Activated CD4-positive, alpha-beta memory T cell treated with anti-CD3 and anti-CD28 coated beads, Interleukin-2, amount 10 ng/mL, durations not matched to agents 7 days and 5 days (primary cell): Measurements from ENCODE around the gene KAT8. TPM values are rescaled to one million over a fixed set of nuclear protein-coding genes. Genes with fewer than 3 reads are reported as not detected.

Source experiments
- CTCF ChIA-PET: fragments of 350-600 bp; sonication (Branson Sonifier 250); formaldehyde crosslinking; loops from one replicate; lab custom pipeline; 2021; ENCODE audit warnings: antibody characterized with exemption, inconsistent platforms; lab: Charles Lee
- POLR2A ChIA-PET: fragments of 350-600 bp; sonication (Branson Sonifier 250); formaldehyde crosslinking; loops from one replicate; lab custom pipeline; 2021; ENCODE audit warnings: antibody characterized with exemption; lab: Charles Lee
- DNase-seq: peaks from one replicate; pipeline ENCODE4 v3.0.0-alpha.2; 2020
- H3K27ac Mint-ChIP-seq: one replicate; pipeline ENCODE4 v1.8.0; 2021; ENCODE audit warnings: mild to moderate bottlenecking, mixed read lengths
- H3K27me3 Mint-ChIP-seq: one replicate; pipeline ENCODE4 v1.8.0; 2021; ENCODE audit warnings: mixed read lengths
- H3K36me3 Mint-ChIP-seq: one replicate; pipeline ENCODE4 v1.8.0; 2021; ENCODE audit warnings: low read depth, mixed read lengths
- H3K4me1 Mint-ChIP-seq: one replicate; pipeline ENCODE4 v1.8.0; 2021; ENCODE audit warnings: mixed read lengths
- H3K4me3 Mint-ChIP-seq: one replicate; pipeline ENCODE4 v1.8.0; 2021; ENCODE audit warnings: mild to moderate bottlenecking, mixed read lengths
- H3K9me3 Mint-ChIP-seq: one replicate; pipeline ENCODE4 v1.8.0; 2021; ENCODE audit warnings: mixed read lengths
- total RNA-seq, 2 experiments: library from RNA; stranded (reverse); gene quantifications; one replicate each; pipeline ENCODE4 v1.2.3, GENCODE V29; 2021

Gene KAT8
- total RNA-seq, 2 experiments from 2014 or later = 43.7 to 44.3 TPM

- Mint-ChIP-seq H3K4me3 (no peak overlapping the region), H3K27me3 (no peaks in the 10 kb centered on the region), H3K36me3 (peaks cover 20% of the 10 kb centered on the region), H3K9me3 (no peaks in the 10 kb centered on the region), H3K4me1 (peaks cover 2% of the 10 kb centered on the region), H3K27ac (no peak overlapping the region)
- CTCF ChIA-PET = no interaction called here
- POLR2A ChIA-PET = interaction anchor here (1.0 kb wide), 1 partner anchor 9 kb away, joined by 3 read pairs; no protein-coding TSS in a partner anchor
- DNase-seq = no peak
Measured at GRCh38 chr16:31085873-31086628, 31.4 kb upstream of the KAT8 start.

DNA sequence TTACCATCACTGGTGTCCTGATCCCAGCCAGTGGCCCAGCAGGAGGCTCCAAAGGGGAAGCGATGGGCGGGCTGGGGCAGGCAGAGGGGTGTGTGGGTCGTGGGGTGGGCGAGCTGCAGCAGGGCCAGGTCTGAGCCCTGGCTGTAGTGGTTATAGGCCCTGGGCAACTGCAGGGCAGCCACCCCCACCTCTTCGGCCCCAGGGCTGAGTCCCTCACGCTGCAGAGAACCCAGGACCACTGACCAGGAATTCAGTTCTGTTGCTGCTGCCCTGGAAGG, 30.9 kb upstream of the KAT8 start:
- Mint-ChIP-seq H3K36me3 (peaks cover 20% of the 10 kb centered on the region), H3K27me3 (no peaks in the 10 kb centered on the region), H3K27ac (no peak overlapping the region), H3K4me1 (peaks cover 2% of the 10 kb centered on the region), H3K9me3 (no peaks in the 10 kb centered on the region), H3K4me3 (no peak overlapping the region)
- CTCF ChIA-PET = no interaction called here
- no peak for DNase-seq
- POLR2A ChIA-PET = interaction anchor here (1.0 kb wide), 1 partner anchor 10 kb away, joined by 3 read pairs; no protein-coding TSS in a partner anchor

DNA sequence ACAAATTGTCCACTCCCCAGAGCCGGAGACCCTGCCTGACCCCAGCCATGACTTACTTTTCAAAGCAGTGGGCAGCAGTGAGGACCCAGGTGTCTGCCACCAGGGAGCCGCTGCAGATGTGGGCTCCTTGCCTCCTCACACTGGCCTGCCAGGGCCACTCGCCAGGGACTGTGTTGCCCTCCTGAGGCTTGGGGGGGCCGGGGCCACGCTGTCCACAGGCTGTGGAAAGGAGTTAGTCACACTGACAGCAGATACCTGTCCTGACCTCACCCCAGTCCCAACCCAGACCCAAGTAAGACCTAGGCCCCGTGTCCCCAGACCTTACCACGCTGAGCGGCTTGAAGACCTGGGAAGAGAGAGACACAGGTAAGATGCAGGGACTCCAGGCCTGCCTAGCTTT, 30.0 kb upstream of the KAT8 start:
- ChIA-PET CTCF (interaction anchor here (0.6 kb wide), 1 partner anchor 14 kb away, joined by 9 read pairs; no protein-coding TSS in a partner anchor), POLR2A (interaction anchor here (3.5 kb wide), 1 partner anchor 14 kb away, joined by 10 read pairs; the partner anchor contains the start of genes ZNF646 and ZNF668)
- Mint-ChIP-seq H3K4me3 (no peak overlapping the region), H3K27ac (no peak overlapping the region), H3K9me3 (no peaks in the 10 kb centered on the region), H3K36me3 (peaks cover 16% of the 10 kb centered on the region), H3K27me3 (no peaks in the 10 kb centered on the region), H3K4me1 (peaks cover 2% of the 10 kb centered on the region)
- DNase-seq = no peak

DNA sequence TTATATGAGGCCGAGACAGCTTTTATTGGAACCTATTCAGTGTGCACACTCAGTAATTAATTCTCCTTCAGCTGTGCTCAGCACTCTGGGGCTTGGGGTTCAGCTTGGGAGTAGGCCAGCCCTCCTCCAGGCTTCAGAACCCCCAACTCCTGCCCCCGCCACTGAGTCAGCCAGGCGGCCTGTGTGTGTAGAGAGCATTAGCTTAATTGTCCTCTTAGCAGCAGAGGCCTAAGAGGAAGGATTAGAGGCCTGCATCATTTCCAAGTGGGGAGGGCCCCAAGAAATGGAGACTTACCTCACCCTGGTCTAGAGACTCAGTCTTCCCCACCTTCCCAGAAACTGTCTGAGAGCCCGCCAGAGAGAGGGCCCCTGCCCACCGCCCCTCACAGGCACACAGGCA, 29.5 kb upstream of the KAT8 start:
- CTCF ChIA-PET = no interaction called here
- peaks cover 7% of the 10 kb centered on the region for H3K4me1 Mint-ChIP-seq
- no peak overlapping the region for H3K4me3 Mint-ChIP-seq

GRCh38 chr16:31088459-31089183, 28.8 kb upstream of the KAT8 start, which contains the start of gene PRSS53:
PRSS53 (minus strand) TSS chr16:31088943; CDS start chr16:31088809, 134 bp downstream.
- ChIA-PET POLR2A (interaction anchor here (3.5 kb wide), 1 partner anchor 15 kb away, joined by 10 read pairs; the partner anchor contains the start of genes ZNF646 and ZNF668), CTCF (no interaction called here)
- DNase-seq = no peak
- no peaks in the 10 kb centered on the region for H3K9me3 Mint-ChIP-seq
- H3K27me3 Mint-ChIP-seq = no peaks in the 10 kb centered on the region
- H3K36me3 Mint-ChIP-seq = peaks cover 14% of the 10 kb centered on the region
- H3K27ac Mint-ChIP-seq = no peak within 1 kb of the TSS
- no peak within 1 kb of the TSS for H3K4me3 Mint-ChIP-seq
- peaks cover 11% of the 10 kb centered on the region for H3K4me1 Mint-ChIP-seq

More for the DNA sequence above, 29.5 kb upstream of the KAT8 start:
- Mint-ChIP-seq H3K27ac (no peak overlapping the region), H3K27me3 (no peaks in the 10 kb centered on the region), H3K36me3 (peaks cover 14% of the 10 kb centered on the region), H3K9me3 (no peaks in the 10 kb centered on the region)
- no peak for DNase-seq
- POLR2A ChIA-PET = interaction anchor here (3.5 kb wide), 1 partner anchor 14 kb away, joined by 10 read pairs; the partner anchor contains the start of genes ZNF646 and ZNF668

DNA sequence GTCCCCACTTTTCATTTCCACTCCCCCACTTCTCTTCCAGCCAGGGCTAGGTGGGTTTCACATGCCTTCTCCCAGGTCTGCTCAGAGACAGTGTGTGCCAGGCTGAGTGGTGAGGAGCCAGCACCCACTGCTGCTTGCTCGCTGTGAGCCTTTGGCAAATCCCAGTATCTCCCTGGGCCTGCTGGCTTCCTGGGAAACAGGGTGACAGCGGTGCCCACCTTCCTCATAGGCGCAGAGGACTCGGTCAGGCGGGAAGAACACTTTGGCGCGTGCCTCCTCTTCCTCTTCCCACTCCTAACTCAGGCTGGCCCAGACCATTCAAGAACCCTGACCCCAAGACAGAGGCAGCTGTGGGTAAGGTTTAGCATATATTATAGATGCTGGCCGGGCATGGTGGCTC, 28.3 kb upstream of the KAT8 start:
- H3K27me3 Mint-ChIP-seq = no peaks in the 10 kb centered on the region
- no peak overlapping the region for H3K4me3 Mint-ChIP-seq
- H3K27ac Mint-ChIP-seq = no peak overlapping the region
- no peaks in the 10 kb centered on the region for H3K9me3 Mint-ChIP-seq
- H3K36me3 Mint-ChIP-seq = peaks cover 15% of the 10 kb centered on the region
- DNase-seq = no peak
- ChIA-PET CTCF (no interaction called here), POLR2A (interaction anchor here (3.5 kb wide), 1 partner anchor 16 kb away, joined by 10 read pairs; the partner anchor contains the start of genes ZNF646 and ZNF668)
- peaks cover 17% of the 10 kb centered on the region for H3K4me1 Mint-ChIP-seq

- no peak for DNase-seq
- Mint-ChIP-seq H3K4me1 (peaks cover 27% of the 10 kb centered on the region), H3K36me3 (peaks cover 15% of the 10 kb centered on the region), H3K27me3 (no peaks in the 10 kb centered on the region), H3K9me3 (no peaks in the 10 kb centered on the region), H3K4me3 (no peak overlapping the region), H3K27ac (no peak overlapping the region)
- ChIA-PET POLR2A (interaction anchor here (3.5 to 4.1 kb wide), 2 partner anchors 17 kb away, joined by 10 to 26 read pairs; partner anchors contain the start of genes ZNF646 and ZNF668), CTCF (no interaction called here)
Measured at GRCh38 chr16:31090540-31090939, 26.9 kb upstream of the KAT8 start.

DNA sequence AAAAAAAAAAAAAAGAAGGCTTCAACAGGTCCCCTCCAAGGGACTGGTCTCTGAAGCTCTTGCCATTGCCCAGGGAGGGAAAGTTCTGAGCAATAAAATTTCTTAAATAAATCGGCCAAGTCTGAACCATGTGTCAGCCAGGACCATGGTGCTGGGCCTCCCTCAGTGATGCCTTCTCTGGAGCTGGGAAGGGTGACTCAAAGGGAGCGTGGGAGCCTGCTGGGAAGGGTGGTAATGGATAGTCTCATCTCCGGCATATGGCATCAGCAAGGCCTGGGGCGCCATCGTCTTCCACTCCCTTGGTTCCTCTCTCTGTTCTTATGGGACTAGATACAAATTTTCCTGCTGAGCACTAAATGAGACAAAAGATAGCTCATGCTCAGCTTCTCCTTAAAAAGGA, 25.1 kb upstream of the KAT8 start:
- Mint-ChIP-seq H3K9me3 (no peaks in the 10 kb centered on the region), H3K27me3 (no peaks in the 10 kb centered on the region), H3K4me1 (peaks cover 33% of the 10 kb centered on the region), H3K4me3 (peak overlapping the region; percentile 17), H3K27ac (no peak overlapping the region), H3K36me3 (peaks cover 11% of the 10 kb centered on the region)
- ChIA-PET CTCF (interaction anchor here (0.8 to 3.2 kb wide), 5 partner anchors 18 to 776 kb away, joined by 3 to 12 read pairs (median 5); partner anchors contain the start of genes HSD3B7, ZNF646 and ZNF668), POLR2A (interaction anchor here (1.2 to 4.1 kb wide), 4 partner anchors 11 to 88 kb away, joined by 3 to 26 read pairs (median 4); partner anchors contain the start of genes FUS, ZNF646 and ZNF668)
- DNase-seq = no peak

DNA sequence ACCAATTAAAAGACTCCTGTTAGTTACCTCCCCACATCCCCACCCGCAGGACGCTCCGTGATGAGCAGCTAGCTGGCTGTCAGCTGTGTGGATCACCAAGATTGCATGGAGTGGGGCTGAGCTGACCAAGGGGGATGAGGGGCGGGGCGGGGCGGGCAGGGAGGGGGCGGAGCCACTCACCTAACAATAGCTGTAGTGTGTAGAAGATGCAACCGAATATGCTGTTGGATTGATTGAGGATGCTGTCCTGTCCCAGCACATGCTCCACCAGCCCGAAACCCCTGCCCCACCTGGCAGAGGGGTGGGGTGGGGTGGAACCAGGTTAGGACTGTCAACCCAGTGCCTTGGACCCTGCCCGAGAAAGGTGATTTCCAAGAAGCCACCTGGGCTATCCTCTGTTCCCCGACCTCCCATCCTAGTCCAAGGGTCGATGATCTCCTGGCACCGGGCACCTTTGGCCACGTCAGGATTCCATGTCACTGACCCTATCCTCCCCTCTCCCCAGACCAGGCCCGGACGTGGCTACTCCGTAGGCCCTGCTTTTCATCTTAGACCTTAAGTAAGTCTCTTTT, 24.2 kb upstream of the KAT8 start:
- DNase-seq = no peak
- ChIA-PET CTCF (interaction anchor here (1.3 to 3.2 kb wide), 5 partner anchors 14 to 289 kb away, joined by 3 to 24 read pairs (median 5); partner anchors contain the start of genes HSD3B7, ZNF646 and ZNF668), POLR2A (interaction anchor here (1.0 to 4.1 kb wide), 7 partner anchors 20 to 95 kb away, joined by 3 to 26 read pairs (median 5); partner anchors contain the start of genes FUS, KAT8, ZNF646 and ZNF668)
- H3K4me1 Mint-ChIP-seq = peaks cover 33% of the 10 kb centered on the region
- no peaks in the 10 kb centered on the region for H3K27me3 Mint-ChIP-seq
- peaks cover 11% of the 10 kb centered on the region for H3K36me3 Mint-ChIP-seq
- peak overlapping the region; percentile 66 for H3K4me3 Mint-ChIP-seq
- peak overlapping the region; percentile 28 for H3K27ac Mint-ChIP-seq
- H3K9me3 Mint-ChIP-seq = no peaks in the 10 kb centered on the region

DNA sequence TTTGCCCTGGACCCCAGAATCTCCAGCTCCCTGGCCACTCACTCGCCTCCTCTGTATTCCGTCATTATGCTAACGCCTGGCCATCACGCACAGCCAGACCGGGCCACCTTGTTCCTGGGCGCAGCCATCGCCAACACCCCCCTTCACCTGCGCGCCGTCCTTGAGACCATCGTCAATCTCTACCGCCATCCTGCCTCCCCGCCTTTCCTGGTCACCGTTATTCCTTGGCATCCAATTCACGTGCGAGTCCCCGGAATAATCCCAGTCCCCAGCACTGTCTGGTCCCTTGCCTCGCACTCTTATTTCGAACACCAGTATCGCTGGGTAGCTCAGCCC, 23.4 kb upstream of the KAT8 start:
- ChIA-PET POLR2A (interaction anchor here (0.8 to 4.1 kb wide), 6 partner anchors 20 to 95 kb away, joined by 3 to 26 read pairs (median 4); partner anchors contain the start of genes KAT8, STX4, ZNF646 and ZNF668), CTCF (interaction anchor here (1.3 to 3.2 kb wide), 4 partner anchors 13 to 109 kb away, joined by 3 to 24 read pairs (median 8); partner anchors contain the start of genes HSD3B7, ZNF646 and ZNF668)
- no peaks in the 10 kb centered on the region for H3K27me3 Mint-ChIP-seq
- H3K9me3 Mint-ChIP-seq = no peaks in the 10 kb centered on the region
- peaks cover 11% of the 10 kb centered on the region for H3K36me3 Mint-ChIP-seq
- H3K27ac Mint-ChIP-seq = peak overlapping the region; percentile 85
- peak overlapping the region; percentile 92 for H3K4me3 Mint-ChIP-seq
- H3K4me1 Mint-ChIP-seq = peaks cover 33% of the 10 kb centered on the region
- DNase-seq = no peak

DNA sequence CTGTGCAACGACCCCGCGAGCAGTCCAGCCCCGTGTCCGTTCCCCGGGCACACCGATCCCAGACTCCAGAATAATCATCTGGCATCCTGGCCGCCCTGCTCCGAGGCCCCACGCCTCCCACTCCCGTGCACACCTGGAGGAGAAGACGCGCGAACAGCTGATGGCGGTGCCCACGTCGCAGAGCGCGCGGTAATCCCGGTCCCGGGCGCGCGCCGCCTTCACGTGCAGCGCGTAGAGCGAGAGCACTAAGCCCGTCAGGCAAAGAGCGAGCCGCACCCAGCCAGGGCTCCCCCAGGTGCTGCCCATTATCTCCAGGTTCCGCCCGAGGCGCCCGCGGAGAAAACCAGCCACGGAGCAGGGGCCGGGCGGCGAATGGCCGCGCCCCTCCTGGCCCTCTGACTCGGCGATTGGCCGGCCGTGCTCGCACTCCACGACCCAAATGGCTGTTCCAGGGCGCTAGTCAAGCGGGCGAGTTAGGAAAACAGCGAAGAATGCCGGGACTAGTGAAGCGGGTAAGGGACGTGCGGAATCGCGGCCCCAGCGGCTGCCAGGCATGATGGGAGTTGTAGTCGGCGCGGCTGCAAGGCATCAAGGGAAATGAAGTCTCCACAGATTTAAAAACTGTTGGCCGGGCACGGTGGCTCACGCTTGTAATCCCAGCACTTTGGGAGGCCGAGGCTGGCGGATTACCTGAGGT, 22.9 kb upstream of the KAT8 start, which contains the start of gene VKORC1:
VKORC1 (minus strand) TSS at position 374 of the 697 bp plus-strand sequence; CDS start at position 306, 68 bp downstream.
- peak within 1 kb of the TSS; percentile 85 for H3K27ac Mint-ChIP-seq
- H3K27me3 Mint-ChIP-seq = no peaks in the 10 kb centered on the region
- peak within 1 kb of the TSS; percentile 92 for H3K4me3 Mint-ChIP-seq
- ChIA-PET CTCF (interaction anchor here (1.3 to 3.2 kb wide), 5 partner anchors 12 to 110 kb away, joined by 3 to 24 read pairs (median 7); partner anchors contain the start of genes HSD3B7, ZNF646 and ZNF668), POLR2A (interaction anchor here (0.8 to 4.1 kb wide), 6 partner anchors 21 to 96 kb away, joined by 3 to 26 read pairs (median 4); partner anchors contain the start of genes KAT8, STX4, ZNF646 and ZNF668)
- DNase-seq = peak; percentile 90
- H3K9me3 Mint-ChIP-seq = no peaks in the 10 kb centered on the region
- H3K36me3 Mint-ChIP-seq = peaks cover 11% of the 10 kb centered on the region
- peaks cover 33% of the 10 kb centered on the region for H3K4me1 Mint-ChIP-seq
